Hepatic stellate cell (primary cell): ENCODE data around the gene TM4SF1.
A peak's percentile ranks its signal among the peaks of the same experiment; 100 is the strongest.

ENCODE experiments used
- DNase-seq: peaks from one replicate; pipeline ENCODE4 v3.0.0; 2011; ENCODE audit warnings: low spot score

The TM4SF1 gene

GRCh38 chr3:149375501-149376196 is 1.8 kb downstream of the TM4SF1 start:
- no peak for DNase-seq

GRCh38 chr3:149374793-149375500 is 2.5 kb downstream of the TM4SF1 start:
- DNase-seq, result no peak

GRCh38 chr3:149374391-149374790 is 3.1 kb downstream of the TM4SF1 start:
- DNase-seq, result no peak

- DNase-seq, result no peak
Observed at GRCh38 chr3:149373235-149374125, 4.0 kb downstream of the TM4SF1 start.

GRCh38 chr3:149371723-149372114 is 5.7 kb downstream of the TM4SF1 start:
- DNase-seq, result no peak

- no peak for DNase-seq
Observed at GRCh38 chr3:149371001-149371722, 6.3 kb downstream of the TM4SF1 start.

GRCh38 chr3:149369991-149370866 is 7.2 kb downstream of the TM4SF1 start:
- no peak for DNase-seq

- DNase-seq, result no peak
Observed at GRCh38 chr3:149368674-149369497, 8.6 kb downstream of the TM4SF1 start.

GRCh38 chr3:149368201-149368673 is 9.2 kb downstream of the TM4SF1 start:
- DNase-seq, result no peak

GRCh38 chr3:149366941-149367840 is 10.3 kb downstream of the TM4SF1 start:
- DNase-seq, result no peak

- no peak for DNase-seq
Observed at GRCh38 chr3:149366031-149366430, 11.4 kb downstream of the TM4SF1 start.

- DNase-seq, result no peak
Observed at GRCh38 chr3:149364624-149365023, 12.8 kb downstream of the TM4SF1 start.

GRCh38 chr3:149363053-149363452 is 14.4 kb downstream of the TM4SF1 start:
- no peak for DNase-seq

- DNase-seq, result no peak
Observed at GRCh38 chr3:149362366-149362765, 15.1 kb downstream of the TM4SF1 start.

- no peak for DNase-seq
Observed at GRCh38 chr3:149356630-149357029, 20.8 kb downstream of the TM4SF1 start.

- no peak for DNase-seq
Observed at GRCh38 chr3:149356044-149356592, 21.3 kb downstream of the TM4SF1 start.

GRCh38 chr3:149353581-149354184 is 23.8 kb downstream of the TM4SF1 start:
- DNase-seq, result no peak

GRCh38 chr3:149352556-149352955 is 24.9 kb downstream of the TM4SF1 start:
- peak; percentile 54 for DNase-seq
